ENCODE results near the gene SMCP.

DNA sequence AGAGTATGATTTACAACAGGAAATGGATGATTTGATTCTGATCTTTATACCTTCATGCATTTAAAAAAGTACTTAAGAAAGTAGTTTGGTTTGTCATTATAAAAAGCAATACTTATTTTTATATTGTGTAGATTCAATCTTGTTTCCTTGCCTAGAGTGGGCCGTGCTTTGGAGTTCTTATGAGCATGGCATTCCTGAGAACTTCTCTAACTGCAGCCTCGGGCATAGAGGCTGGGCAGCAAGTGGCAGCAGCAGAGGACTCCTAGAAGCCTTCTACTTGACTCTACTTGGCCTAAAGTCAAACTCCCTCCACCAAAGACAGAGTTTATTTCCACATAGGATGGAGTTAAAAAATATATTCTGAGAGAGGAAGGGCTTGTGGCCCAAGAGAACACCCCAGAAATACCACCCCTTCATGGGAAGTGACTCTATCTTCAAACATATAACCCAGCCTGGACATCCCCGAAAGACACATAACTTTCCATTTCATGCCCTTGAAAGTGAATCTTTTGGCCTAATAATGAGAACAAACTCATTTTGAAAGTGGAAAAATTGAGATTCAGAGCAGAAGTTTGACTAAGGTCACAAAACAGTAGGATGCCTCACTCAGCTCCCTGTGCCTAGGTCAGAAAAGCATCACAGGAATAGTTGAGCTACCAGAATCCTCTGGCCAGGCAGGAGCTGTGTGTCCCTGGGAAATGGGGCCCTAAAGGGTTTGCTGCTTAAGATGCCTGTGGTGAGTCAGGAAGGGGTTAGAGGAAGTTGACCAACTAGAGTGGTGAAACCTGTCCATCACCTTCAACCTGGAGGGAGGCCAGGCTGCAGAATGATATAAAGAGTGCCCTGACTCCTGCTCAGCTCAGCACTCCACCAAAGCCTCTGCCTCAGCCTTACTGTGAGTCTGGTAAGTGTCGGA lies 29.8 kb downstream of the SMCP start, which contains the start of gene IVL:
- TF ChIP-seq REST (IDR thresholded peaks at IDR 0.05; ENCODE audit: unreplicated experiment) = no peak
- TF ChIP-seq, protein P1, sequence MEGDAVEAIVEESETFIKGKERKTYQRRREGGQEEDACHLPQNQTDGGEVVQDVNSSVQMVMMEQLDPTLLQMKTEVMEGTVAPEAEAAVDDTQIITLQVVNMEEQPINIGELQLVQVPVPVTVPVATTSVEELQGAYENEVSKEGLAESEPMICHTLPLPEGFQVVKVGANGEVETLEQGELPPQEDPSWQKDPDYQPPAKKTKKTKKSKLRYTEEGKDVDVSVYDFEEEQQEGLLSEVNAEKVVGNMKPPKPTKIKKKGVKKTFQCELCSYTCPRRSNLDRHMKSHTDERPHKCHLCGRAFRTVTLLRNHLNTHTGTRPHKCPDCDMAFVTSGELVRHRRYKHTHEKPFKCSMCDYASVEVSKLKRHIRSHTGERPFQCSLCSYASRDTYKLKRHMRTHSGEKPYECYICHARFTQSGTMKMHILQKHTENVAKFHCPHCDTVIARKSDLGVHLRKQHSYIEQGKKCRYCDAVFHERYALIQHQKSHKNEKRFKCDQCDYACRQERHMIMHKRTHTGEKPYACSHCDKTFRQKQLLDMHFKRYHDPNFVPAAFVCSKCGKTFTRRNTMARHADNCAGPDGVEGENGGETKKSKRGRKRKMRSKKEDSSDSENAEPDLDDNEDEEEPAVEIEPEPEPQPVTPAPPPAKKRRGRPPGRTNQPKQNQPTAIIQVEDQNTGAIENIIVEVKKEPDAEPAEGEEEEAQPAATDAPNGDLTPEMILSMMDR (conservative IDR thresholded peaks at IDR 0.05; ENCODE audit: low read depth in 2 of 2) = no peak
- TF ChIP-seq POLR2AphosphoS5 (IDR thresholded peaks at IDR 0.05; ENCODE audit: low read depth) = no peak
- no peak for TF ChIP-seq CREB1 (CRISPR knock-in tag; IDR thresholded peaks at IDR 0.05; ENCODE audit: low read depth)
- TF ChIP-seq EZH2 (IDR thresholded peaks at IDR 0.05; ENCODE audit: low read depth, unreplicated experiment) = no peak
- TF ChIP-seq, protein P2, sequence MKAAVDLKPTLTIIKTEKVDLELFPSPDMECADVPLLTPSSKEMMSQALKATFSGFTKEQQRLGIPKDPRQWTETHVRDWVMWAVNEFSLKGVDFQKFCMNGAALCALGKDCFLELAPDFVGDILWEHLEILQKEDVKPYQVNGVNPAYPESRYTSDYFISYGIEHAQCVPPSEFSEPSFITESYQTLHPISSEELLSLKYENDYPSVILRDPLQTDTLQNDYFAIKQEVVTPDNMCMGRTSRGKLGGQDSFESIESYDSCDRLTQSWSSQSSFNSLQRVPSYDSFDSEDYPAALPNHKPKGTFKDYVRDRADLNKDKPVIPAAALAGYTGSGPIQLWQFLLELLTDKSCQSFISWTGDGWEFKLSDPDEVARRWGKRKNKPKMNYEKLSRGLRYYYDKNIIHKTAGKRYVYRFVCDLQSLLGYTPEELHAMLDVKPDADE (IDR thresholded peaks at IDR 0.05) = no peak
